Measurements from ENCODE around the gene EDAR.

EDAR gene

GRCh38 chr2:109000738-109001137, 11.7 kb upstream of the EDAR start:
- DNase-seq: no peak

GRCh38 chr2:108998911-108999310, 9.9 kb upstream of the EDAR start:
- no peak for DNase-seq

GRCh38 chr2:108994178-108994577, 5.2 kb upstream of the EDAR start:
- no peak for DNase-seq

- no peak for DNase-seq
Measured at GRCh38 chr2:108993095-108993937, 4.3 kb upstream of the EDAR start.

GRCh38 chr2:108988076-108988795, 784 bp downstream of the EDAR start:
- no peak for DNase-seq

GRCh38 chr2:108986916-108987510, 2.0 kb downstream of the EDAR start:
- DNase-seq: no peak

GRCh38 chr2:108983610-108984009, 5.4 kb downstream of the EDAR start:
- no peak for DNase-seq

GRCh38 chr2:108983061-108983460, 6.0 kb downstream of the EDAR start:
- no peak for DNase-seq

- DNase-seq: no peak
Measured at GRCh38 chr2:108982259-108982679, 6.8 kb downstream of the EDAR start.

GRCh38 chr2:108981846-108982245, 7.2 kb downstream of the EDAR start:
- DNase-seq: no peak

GRCh38 chr2:108980076-108980475, 8.9 kb downstream of the EDAR start:
- DNase-seq: no peak

GRCh38 chr2:108979461-108979860, 9.6 kb downstream of the EDAR start:
- DNase-seq: no peak

GRCh38 chr2:108978709-108979111, 10.3 kb downstream of the EDAR start:
- no peak for DNase-seq

- DNase-seq: no peak
Measured at GRCh38 chr2:108975613-108976435, 13.2 kb downstream of the EDAR start.

- no peak for DNase-seq
Measured at GRCh38 chr2:108974674-108975073, 14.3 kb downstream of the EDAR start.

GRCh38 chr2:108972663-108973062, 16.4 kb downstream of the EDAR start:
- DNase-seq: no peak

GRCh38 chr2:108971661-108972566, 17.1 kb downstream of the EDAR start:
- no peak for DNase-seq

GRCh38 chr2:108970369-108970768, 18.7 kb downstream of the EDAR start:
- no peak for DNase-seq

GRCh38 chr2:108969856-108970255, 19.2 kb downstream of the EDAR start:
- DNase-seq: no peak

GRCh38 chr2:108968619-108969018, 20.4 kb downstream of the EDAR start:
- no peak for DNase-seq

GRCh38 chr2:108967757-108968156, 21.3 kb downstream of the EDAR start:
- DNase-seq: no peak

Measured in NCI-H1930 (cell line).